Lung (tissue), 12 donors: ENCODE measurements around the gene CCS. TPM values are rescaled to one million over a fixed set of nuclear protein-coding genes. Genes with fewer than 3 reads are reported as not detected.

Source experiments
- ATAC-seq: fragments of 200-7000 bp; cut with Tn5 transposase; one replicate; pipeline ENCODE4 v1.9.1; 2020; ENCODE audit warnings: moderate number of reproducible peaks; ENCODE audit not compliant: insufficient read depth, low FRiP score
- DNase-seq, 3 donors: peaks; one replicate each; pipeline ENCODE4 v3.0.0-alpha.2; 2013 to 2017
- H3K27ac ChIP-seq, 2 donors: one replicate each; pipeline ENCODE4 v1.5.1; 2013; ENCODE audit warnings: mild to moderate bottlenecking in 2 of 2, moderate library complexity in 2 of 2, control low read depth in 1 of 2, inconsistent platforms in 1 of 2, low read depth in 1 of 2, low read length in 1 of 2
- H3K27me3 ChIP-seq, 3 donors: one replicate each; pipeline ENCODE4 v1.5.1; 2013; ENCODE audit warnings: low read length in 2 of 3; ENCODE audit not compliant: control insufficient read depth in 3 of 3, insufficient read depth in 3 of 3
- H3K36me3 ChIP-seq, 4 donors: one replicate each; pipeline ENCODE4 v1.5.1; 2013; ENCODE audit warnings: low read length in 4 of 4, mild to moderate bottlenecking in 1 of 4, moderate library complexity in 1 of 4; ENCODE audit not compliant: control insufficient read depth in 4 of 4, insufficient read depth in 4 of 4
- H3K4me1 ChIP-seq, 5 donors: one replicate each; pipeline ENCODE4 v1.5.1; 2013; ENCODE audit warnings: low read length in 5 of 5, mild to moderate bottlenecking in 2 of 5, moderate library complexity in 1 of 5; ENCODE audit not compliant: control insufficient read depth in 5 of 5, insufficient read depth in 5 of 5
- H3K4me3 ChIP-seq: one replicate; pipeline ENCODE4 v1.5.1; 2013; ENCODE audit warnings: mild to moderate bottlenecking, control low read depth, moderate library complexity
- H3K9ac ChIP-seq, 2 donors: one replicate each; pipeline ENCODE4 v1.5.1; 2013; ENCODE audit warnings: low read length in 2 of 2, control low read depth in 1 of 2; ENCODE audit not compliant: insufficient read depth in 1 of 2
- H3K9me3 ChIP-seq, 4 donors: one replicate each; pipeline ENCODE4 v1.5.1; 2013; ENCODE audit warnings: low read length in 3 of 4, mild to moderate bottlenecking in 1 of 4, moderate library complexity in 1 of 4; ENCODE audit not compliant: control insufficient read depth in 4 of 4, insufficient read depth in 3 of 4
- CTCF ChIP-seq: IDR thresholded peaks from 2 replicates; pipeline ENCODE4 v1.5.1; 2012; ENCODE audit warnings: mild to moderate bottlenecking; ENCODE audit errors: control extremely low read depth, extremely low read depth
- WGBS, 2 donors: extraction: QIAGEN DNeasy Blood & Tissue Kit; methylation state at CpG; one replicate each; pipeline ENCODE4 v1.1.7; 2013; 5-methylcytosine and 5-hydroxymethylcytosine counted together
- polyA plus RNA-seq, 2 donors: library from polyadenylated mRNA; stranded (reverse); fragments of 200-250 nt; gene quantifications; one replicate each; pipeline ENCODE4 v1.2.1, GENCODE V29; 2013
- total RNA-seq, 2 donors: library from RNA; depleted of rRNA in 1 of 2; stranded (reverse); fragments of >200 nt in 1 of 2; gene quantifications; one replicate each; pipeline ENCODE4 v1.2.1, GENCODE V29; 2014 to 2021
- donor health status: control.
- donor health status: control.
- donor health status: Bipolar disorder and iron deficiency.
- donor health status: healthy.
- donor health status: DM: yes; HTN: yes; CAD: no.

The CCS gene
- total and polyA plus RNA-seq, 4 donors = 32.7 to 52.2 (median 36.2) TPM

DNA sequence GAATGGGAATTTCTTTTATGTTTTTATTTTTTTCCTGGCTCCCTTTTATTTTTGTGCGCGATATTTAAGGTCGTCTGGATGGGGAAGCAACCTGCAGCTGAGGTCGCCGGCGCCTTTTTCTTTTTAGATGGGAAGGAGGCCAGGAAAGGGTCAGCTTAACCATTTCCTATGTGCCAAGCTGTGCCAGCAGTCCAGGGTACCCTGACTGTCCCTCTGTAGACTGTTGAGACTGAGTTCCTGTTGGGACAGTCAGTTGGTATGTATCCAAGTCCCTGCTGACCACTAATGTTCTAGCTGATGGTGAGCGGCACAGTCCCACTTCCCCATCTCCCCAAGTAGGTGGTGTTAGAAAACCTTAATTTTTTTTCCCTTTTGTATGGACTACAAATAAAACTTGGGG lies 33.9 kb downstream of the CCS start:
- Histone ChIP-seq H3K27ac (no peak overlapping the region), H3K36me3 (peaks cover 19 to 70% (median 60%) of the 10 kb centered on the region in 4 donors), H3K9ac (no peak overlapping the region), H3K27me3 (no peaks in the 10 kb centered on the region), H3K4me1 (peaks cover 0 to 9% (median 0%) of the 10 kb centered on the region in 5 donors), H3K9me3 (no peaks in the 10 kb centered on the region), H3K4me3 (no peak overlapping the region)
- no peak for ATAC-seq
- DNase-seq = no peak
- no peak for TF ChIP-seq CTCF
- 63 to 79% methylated on average over 7 of the region's 7 CpGs for WGBS, 2 donors

- H3K9ac ChIP-seq = no peak overlapping the region
- no peak overlapping the region for H3K27ac ChIP-seq
- H3K4me1 ChIP-seq = peaks cover 0 to 4% (median 0%) of the 10 kb centered on the region in 5 donors
- DNase-seq (no peak), ATAC-seq (no peak)
- no peak for TF ChIP-seq CTCF
- no peaks in the 10 kb centered on the region for H3K9me3 ChIP-seq
- no peak overlapping the region for H3K4me3 ChIP-seq
- peaks cover 19 to 68% (median 57%) of the 10 kb centered on the region in 4 donors for H3K36me3 ChIP-seq
- H3K27me3 ChIP-seq = no peaks in the 10 kb centered on the region
- WGBS, 2 donors = 92 to 94% methylated on average over 7 of the region's 7 CpGs
Observed at GRCh38 chr11:66628061-66628603, 35.1 kb downstream of the CCS start.

DNA sequence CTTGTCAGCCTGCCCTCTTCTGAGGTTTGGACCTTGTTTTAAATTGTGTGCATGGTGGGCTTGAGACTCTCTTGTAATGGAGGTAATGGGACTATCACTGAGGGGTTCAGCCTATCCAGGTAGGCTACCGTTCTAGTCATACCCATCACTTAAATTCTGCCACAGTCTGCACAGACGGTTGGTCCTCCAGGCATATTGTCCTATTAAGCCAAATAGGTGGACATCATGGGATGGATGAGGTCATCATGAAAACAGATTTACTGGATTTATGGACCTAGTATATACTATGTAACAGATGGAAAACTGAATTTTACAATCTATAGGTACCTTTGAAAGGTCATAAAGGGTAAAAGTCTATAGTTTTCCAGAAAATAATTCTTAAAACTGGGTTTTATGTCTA lies 36.4 kb downstream of the CCS start:
- H3K9me3 ChIP-seq = no peaks in the 10 kb centered on the region
- WGBS, 2 donors = 93% methylated on average over 2 of the region's 2 CpGs

More for the DNA sequence above, 36.4 kb downstream of the CCS start:
- Histone ChIP-seq H3K27ac (no peak overlapping the region), H3K4me3 (no peak overlapping the region), H3K9ac (no peak overlapping the region), H3K27me3 (no peaks in the 10 kb centered on the region), H3K4me1 (peaks cover 0 to 3% (median 0%) of the 10 kb centered on the region in 5 donors), H3K36me3 (peaks cover 19 to 59% (median 51%) of the 10 kb centered on the region in 4 donors)
- DNase-seq (no peak), ATAC-seq (no peak)
- no peak for TF ChIP-seq CTCF
